ENCODE results near the gene SRGAP1.

The SRGAP1 gene

DNA sequence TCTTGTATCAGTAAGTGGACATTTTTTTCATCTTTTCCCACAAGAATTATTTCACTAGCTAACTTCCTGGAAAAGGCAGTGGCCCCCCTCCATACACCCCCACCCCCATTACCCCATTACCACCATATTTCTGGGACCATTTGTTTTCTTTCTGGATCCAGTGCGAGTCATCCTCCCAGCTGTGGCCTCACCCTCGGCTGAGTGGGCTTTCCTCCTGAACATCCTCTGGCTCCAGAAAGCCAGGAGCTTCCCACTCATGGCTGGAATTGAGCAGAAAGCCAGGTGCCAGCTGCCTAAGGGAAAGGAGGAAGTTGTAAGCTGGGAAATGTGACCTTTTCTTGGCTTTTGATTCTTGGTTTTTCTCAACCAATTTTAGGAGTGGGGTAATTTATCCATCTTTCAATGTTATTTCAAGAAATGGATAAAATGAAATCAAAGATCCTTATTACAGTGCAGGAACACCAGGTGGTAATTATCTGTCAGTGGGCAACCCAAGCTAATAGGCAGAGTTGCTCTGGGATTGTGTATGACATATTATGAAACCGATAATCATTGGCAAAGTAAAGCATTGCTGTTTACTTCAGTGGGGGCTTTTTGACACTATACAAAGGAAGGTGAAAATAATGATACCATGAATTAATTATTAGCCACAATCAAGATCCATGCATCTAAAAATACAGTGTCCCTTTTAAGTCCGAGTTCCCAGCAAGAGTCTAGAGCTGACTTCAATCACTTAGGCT, 253.0 kb downstream of the SRGAP1 start:
- TF ChIP-seq TAF1 (IDR thresholded peaks at IDR 0.05; ENCODE audit: borderline replicate concordance, insufficient read depth, low read length) (no peak), FOXP2 (optimal IDR thresholded peaks at IDR 0.05; ENCODE audit: borderline replicate concordance, extremely low read depth, extremely low read length, insufficient read depth) (no peak), SIN3A (IDR thresholded peaks at IDR 0.05; ENCODE audit: borderline replicate concordance, insufficient read depth, low read length) (no peak), POLR2AphosphoS5 (IDR thresholded peaks at IDR 0.05; ENCODE audit: low read depth, low read length) (no peak)
- TF ChIP-seq, protein P1, sequence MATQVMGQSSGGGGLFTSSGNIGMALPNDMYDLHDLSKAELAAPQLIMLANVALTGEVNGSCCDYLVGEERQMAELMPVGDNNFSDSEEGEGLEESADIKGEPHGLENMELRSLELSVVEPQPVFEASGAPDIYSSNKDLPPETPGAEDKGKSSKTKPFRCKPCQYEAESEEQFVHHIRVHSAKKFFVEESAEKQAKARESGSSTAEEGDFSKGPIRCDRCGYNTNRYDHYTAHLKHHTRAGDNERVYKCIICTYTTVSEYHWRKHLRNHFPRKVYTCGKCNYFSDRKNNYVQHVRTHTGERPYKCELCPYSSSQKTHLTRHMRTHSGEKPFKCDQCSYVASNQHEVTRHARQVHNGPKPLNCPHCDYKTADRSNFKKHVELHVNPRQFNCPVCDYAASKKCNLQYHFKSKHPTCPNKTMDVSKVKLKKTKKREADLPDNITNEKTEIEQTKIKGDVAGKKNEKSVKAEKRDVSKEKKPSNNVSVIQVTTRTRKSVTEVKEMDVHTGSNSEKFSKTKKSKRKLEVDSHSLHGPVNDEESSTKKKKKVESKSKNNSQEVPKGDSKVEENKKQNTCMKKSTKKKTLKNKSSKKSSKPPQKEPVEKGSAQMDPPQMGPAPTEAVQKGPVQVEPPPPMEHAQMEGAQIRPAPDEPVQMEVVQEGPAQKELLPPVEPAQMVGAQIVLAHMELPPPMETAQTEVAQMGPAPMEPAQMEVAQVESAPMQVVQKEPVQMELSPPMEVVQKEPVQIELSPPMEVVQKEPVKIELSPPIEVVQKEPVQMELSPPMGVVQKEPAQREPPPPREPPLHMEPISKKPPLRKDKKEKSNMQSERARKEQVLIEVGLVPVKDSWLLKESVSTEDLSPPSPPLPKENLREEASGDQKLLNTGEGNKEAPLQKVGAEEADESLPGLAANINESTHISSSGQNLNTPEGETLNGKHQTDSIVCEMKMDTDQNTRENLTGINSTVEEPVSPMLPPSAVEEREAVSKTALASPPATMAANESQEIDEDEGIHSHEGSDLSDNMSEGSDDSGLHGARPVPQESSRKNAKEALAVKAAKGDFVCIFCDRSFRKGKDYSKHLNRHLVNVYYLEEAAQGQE (IDR thresholded peaks at IDR 0.05; ENCODE audit: insufficient read depth in 1 of 2, low read depth in 2 of 2, low read length in 2 of 2): no peak

DNA sequence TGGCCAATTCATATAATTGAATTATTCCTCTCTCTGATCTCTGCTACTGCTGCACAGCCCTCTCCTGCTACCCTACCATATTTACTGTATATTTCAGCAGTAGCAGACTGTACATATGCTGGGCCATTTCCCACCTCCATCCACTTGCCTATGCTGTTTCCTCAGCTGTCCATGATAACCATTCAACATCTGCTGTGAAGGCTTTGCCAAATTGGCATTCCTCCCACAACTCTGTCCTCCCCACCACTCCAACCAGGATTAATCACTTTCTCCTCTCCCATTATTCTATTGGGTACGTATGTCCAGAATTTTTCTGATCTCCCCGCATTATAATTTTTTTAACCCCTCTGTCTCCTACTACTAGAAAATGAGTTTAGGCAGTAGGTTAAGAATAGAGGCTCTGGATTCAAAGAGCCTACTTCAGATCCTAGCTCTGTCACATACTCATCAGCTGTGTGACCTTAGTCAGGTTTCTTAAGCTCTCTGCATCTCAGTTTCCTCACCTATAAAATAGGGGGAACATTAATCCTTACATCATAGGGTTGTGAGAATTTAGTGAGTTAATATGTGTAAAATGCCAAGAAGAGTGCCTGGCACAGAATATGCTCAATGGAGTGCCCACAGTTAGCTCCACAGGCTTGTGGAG, 254.3 kb downstream of the SRGAP1 start:
- TF ChIP-seq POLR2AphosphoS5 (IDR thresholded peaks at IDR 0.05; ENCODE audit: low read depth, low read length) (no peak), FOXP2 (optimal IDR thresholded peaks at IDR 0.05; ENCODE audit: borderline replicate concordance, extremely low read depth, extremely low read length, insufficient read depth) (no peak), SIN3A (IDR thresholded peaks at IDR 0.05; ENCODE audit: borderline replicate concordance, insufficient read depth, low read length) (no peak), TAF1 (IDR thresholded peaks at IDR 0.05; ENCODE audit: borderline replicate concordance, insufficient read depth, low read length) (no peak)
- TF ChIP-seq, protein P1 (IDR thresholded peaks at IDR 0.05; ENCODE audit: insufficient read depth in 1 of 2, low read depth in 2 of 2, low read length in 2 of 2): no peak

DNA sequence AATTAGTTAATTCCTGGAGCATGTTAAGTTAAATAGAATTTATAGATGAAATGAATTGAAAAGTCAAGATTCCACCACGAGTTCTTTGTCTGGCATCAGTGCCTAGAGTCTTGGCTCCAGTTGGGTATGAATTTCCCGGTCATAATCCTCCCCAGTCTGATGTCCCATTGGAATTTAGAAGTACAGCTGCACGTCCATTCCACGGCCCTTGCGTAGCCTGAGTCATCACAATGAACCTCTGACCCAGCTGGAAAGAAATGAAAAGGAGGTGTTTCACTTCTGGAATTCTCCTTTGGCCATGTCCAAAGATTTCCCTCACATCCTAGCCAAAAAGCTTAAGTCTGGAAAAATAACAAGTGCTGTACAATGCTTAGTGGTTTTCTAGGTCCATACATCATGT, 254.9 kb downstream of the SRGAP1 start:
- no peak for TF ChIP-seq POLR2AphosphoS5 (IDR thresholded peaks at IDR 0.05; ENCODE audit: low read depth, low read length)
- TF ChIP-seq FOXP2 (optimal IDR thresholded peaks at IDR 0.05; ENCODE audit: borderline replicate concordance, extremely low read depth, extremely low read length, insufficient read depth): no peak
- TF ChIP-seq, protein P1 (IDR thresholded peaks at IDR 0.05; ENCODE audit: insufficient read depth in 1 of 2, low read depth in 2 of 2, low read length in 2 of 2): no peak
- no peak for TF ChIP-seq SIN3A (IDR thresholded peaks at IDR 0.05; ENCODE audit: borderline replicate concordance, insufficient read depth, low read length)
- TF ChIP-seq TAF1 (IDR thresholded peaks at IDR 0.05; ENCODE audit: borderline replicate concordance, insufficient read depth, low read length): no peak

- TF ChIP-seq, protein P1 (IDR thresholded peaks at IDR 0.05; ENCODE audit: insufficient read depth in 1 of 2, low read depth in 2 of 2, low read length in 2 of 2): no peak
- TF ChIP-seq SIN3A (IDR thresholded peaks at IDR 0.05; ENCODE audit: borderline replicate concordance, insufficient read depth, low read length): no peak
- TF ChIP-seq POLR2AphosphoS5 (IDR thresholded peaks at IDR 0.05; ENCODE audit: low read depth, low read length): no peak
- no peak for TF ChIP-seq TAF1 (IDR thresholded peaks at IDR 0.05; ENCODE audit: borderline replicate concordance, insufficient read depth, low read length)
- no peak for TF ChIP-seq FOXP2 (optimal IDR thresholded peaks at IDR 0.05; ENCODE audit: borderline replicate concordance, extremely low read depth, extremely low read length, insufficient read depth)
Measured at GRCh38 chr12:64102339-64102738, 257.8 kb downstream of the SRGAP1 start.

Data from PFSK-1 (cell line).